ENCODE results near the gene MYO5C. TPM values are rescaled to one million over a fixed set of nuclear protein-coding genes. Genes with fewer than 3 reads are reported as not detected.
"Not testable (repeated sequence)": the region's sequence is repeated elsewhere in the genome, so short reads cannot be mapped to it uniquely, and the experiment has no call there.

MYO5C gene
- total RNA-seq, 4 donors from 2014 or later, result 3.7 to 12.4 (median 7.6) TPM

GRCh38 chr15:52289629-52290081 is 5.9 kb downstream of the MYO5C start:
- no peaks in the 10 kb centered on the region for H3K36me3 ChIP-seq
- H3K27me3 ChIP-seq, result peaks cover 0 to 14% (median 0%) of the 10 kb centered on the region in 4 donors
- no peaks in the 10 kb centered on the region for H3K9me3 ChIP-seq
- no peak for DNase-seq (ENCODE audit: extremely low spot score)
- no peak overlapping the region for H3K4me3 ChIP-seq
- H3K27ac ChIP-seq (replicated peaks in 1 of 4), result peak overlapping the region in 2 of 4 donors; percentile 32 to 40
- intact Hi-C loops (cut with DNase I), result no loop called here
- peak in 1 of 2 donors; percentile 22 for TF ChIP-seq POLR2AphosphoS5 (IDR thresholded peaks at IDR 0.05)
- TF ChIP-seq, protein P1, sequence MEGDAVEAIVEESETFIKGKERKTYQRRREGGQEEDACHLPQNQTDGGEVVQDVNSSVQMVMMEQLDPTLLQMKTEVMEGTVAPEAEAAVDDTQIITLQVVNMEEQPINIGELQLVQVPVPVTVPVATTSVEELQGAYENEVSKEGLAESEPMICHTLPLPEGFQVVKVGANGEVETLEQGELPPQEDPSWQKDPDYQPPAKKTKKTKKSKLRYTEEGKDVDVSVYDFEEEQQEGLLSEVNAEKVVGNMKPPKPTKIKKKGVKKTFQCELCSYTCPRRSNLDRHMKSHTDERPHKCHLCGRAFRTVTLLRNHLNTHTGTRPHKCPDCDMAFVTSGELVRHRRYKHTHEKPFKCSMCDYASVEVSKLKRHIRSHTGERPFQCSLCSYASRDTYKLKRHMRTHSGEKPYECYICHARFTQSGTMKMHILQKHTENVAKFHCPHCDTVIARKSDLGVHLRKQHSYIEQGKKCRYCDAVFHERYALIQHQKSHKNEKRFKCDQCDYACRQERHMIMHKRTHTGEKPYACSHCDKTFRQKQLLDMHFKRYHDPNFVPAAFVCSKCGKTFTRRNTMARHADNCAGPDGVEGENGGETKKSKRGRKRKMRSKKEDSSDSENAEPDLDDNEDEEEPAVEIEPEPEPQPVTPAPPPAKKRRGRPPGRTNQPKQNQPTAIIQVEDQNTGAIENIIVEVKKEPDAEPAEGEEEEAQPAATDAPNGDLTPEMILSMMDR (IDR thresholded peaks at IDR 0.05), result no peak
- TF ChIP-seq EP300 (IDR thresholded peaks at IDR 0.05), result no peak
- 27% methylated on average over 4 of the region's 4 CpGs for WGBS
- peaks cover 0 to 2% (median under 1%) of the 10 kb centered on the region in 4 donors for H3K4me1 ChIP-seq

- 91% methylated on average over 5 of the region's 5 CpGs for WGBS
These were observed 6.6 kb downstream of the MYO5C start for GRCh38 chr15:52288986-52289385.

GRCh38 chr15:52288051-52288942 is 7.3 kb downstream of the MYO5C start:
- no peak for TF ChIP-seq POLR2AphosphoS5 (IDR thresholded peaks at IDR 0.05)
- no peak for TF ChIP-seq EP300 (IDR thresholded peaks at IDR 0.05)
- TF ChIP-seq, protein P1 (IDR thresholded peaks at IDR 0.05), result no peak
- TF ChIP-seq POLR2A (IDR thresholded peaks at IDR 0.05; ENCODE audit: low read depth), result no peak
- Histone ChIP-seq H3K4me3 (no peak overlapping the region), H3K4me1 (no peaks in the 10 kb centered on the region), H3K27me3 (peaks cover 0 to 6% (median 0%) of the 10 kb centered on the region in 4 donors), H3K27ac (replicated peaks in 1 of 4) (peak overlapping the region in 1 of 4 donors; percentile 40), H3K36me3 (no peaks in the 10 kb centered on the region), H3K9me3 (no peaks in the 10 kb centered on the region)
- WGBS, result 73% methylated on average over 9 of the region's 13 CpGs
- peak; percentile 90 for DNase-seq (ENCODE audit: extremely low spot score)
- intact Hi-C loops (cut with DNase I), result no loop called here

More at GRCh38 chr15:52288986-52289385, 6.6 kb downstream of the MYO5C start:
- peaks cover 0 to 13% (median 0%) of the 10 kb centered on the region in 4 donors for H3K27me3 ChIP-seq
- no peaks in the 10 kb centered on the region for H3K36me3 ChIP-seq
- H3K4me1 ChIP-seq, result no peaks in the 10 kb centered on the region
- intact Hi-C loops (cut with DNase I), result no loop called here
- DNase-seq (ENCODE audit: extremely low spot score), result peak; percentile 47
- H3K9me3 ChIP-seq, result no peaks in the 10 kb centered on the region
- no peak for TF ChIP-seq POLR2A (IDR thresholded peaks at IDR 0.05; ENCODE audit: low read depth)
- no peak for TF ChIP-seq POLR2AphosphoS5 (IDR thresholded peaks at IDR 0.05)
- no peak for TF ChIP-seq EP300 (IDR thresholded peaks at IDR 0.05)
- TF ChIP-seq, protein P1 (IDR thresholded peaks at IDR 0.05), result no peak
- H3K27ac ChIP-seq (replicated peaks in 1 of 4), result peak overlapping the region in 2 of 4 donors; percentile 32 to 40
- H3K4me3 ChIP-seq, result no peak overlapping the region

GRCh38 chr15:52287114-52287513 is 8.5 kb downstream of the MYO5C start:
- TF ChIP-seq EP300 (IDR thresholded peaks at IDR 0.05) (no peak), POLR2AphosphoS5 (IDR thresholded peaks at IDR 0.05) (no peak), POLR2A (IDR thresholded peaks at IDR 0.05; ENCODE audit: low read depth) (no peak)
- TF ChIP-seq, protein P1 (IDR thresholded peaks at IDR 0.05), result no peak

GRCh38 chr15:52285941-52286340 is 9.7 kb downstream of the MYO5C start:
- H3K36me3 ChIP-seq; H3K27me3 ChIP-seq; H3K4me3 ChIP-seq; H3K27ac ChIP-seq (replicated peaks in 1 of 4); H3K9me3 ChIP-seq; DNase-seq (ENCODE audit: extremely low spot score); H3K4me1 ChIP-seq; intact Hi-C loops (cut with DNase I): not testable (repeated sequence)
- WGBS, result 100% methylated on average over 6 of the region's 34 CpGs

More at GRCh38 chr15:52287114-52287513, 8.5 kb downstream of the MYO5C start:
- DNase-seq (ENCODE audit: extremely low spot score), result no peak
- WGBS, result 84% methylated on average over 7 of the region's 7 CpGs
- intact Hi-C loops (cut with DNase I), result no loop called here
- H3K27ac ChIP-seq (replicated peaks in 1 of 4), result no peak overlapping the region
- no peaks in the 10 kb centered on the region for H3K36me3 ChIP-seq
- H3K9me3 ChIP-seq, result no peaks in the 10 kb centered on the region
- no peak overlapping the region for H3K4me3 ChIP-seq
- no peaks in the 10 kb centered on the region for H3K27me3 ChIP-seq
- H3K4me1 ChIP-seq, result no peaks in the 10 kb centered on the region
